ENCODE data around the gene AK8.
"Not testable (repeated sequence)": the region's sequence is repeated elsewhere in the genome, so short reads cannot be mapped to it uniquely, and the experiment has no call there.

The AK8 gene

DNA sequence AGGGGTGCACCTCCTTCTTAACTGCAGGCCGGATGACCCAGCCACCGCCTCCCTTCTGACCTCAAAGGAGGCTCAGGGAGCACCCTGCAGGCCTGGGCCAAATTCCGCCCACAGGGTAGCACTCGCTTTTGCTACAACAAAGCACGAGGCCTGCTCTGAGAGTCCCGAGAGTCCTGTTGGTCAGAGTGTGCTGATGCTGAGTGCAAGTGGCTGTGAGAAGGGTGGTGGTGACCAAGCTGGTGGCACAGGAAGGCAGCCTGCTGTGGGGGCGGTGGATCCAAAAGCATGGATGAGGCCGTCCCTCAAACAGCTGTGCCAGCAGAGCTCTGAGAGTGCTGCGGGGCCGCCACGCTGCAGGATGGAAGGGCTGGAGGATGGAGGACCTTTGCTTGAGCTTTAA, 101.8 kb downstream of the AK8 start:
- DNase-seq (ENCODE audit: low read depth in 1 of 2, low spot score in 1 of 2) = no peak
- in situ Hi-C loops (cut with HindIII; ENCODE audit: low pct_unique_long_range_greater_than_20kb, low sequenced_read_pairs) = no loop called here
- TF ChIP-seq JUND (IDR thresholded peaks at IDR 0.05; ENCODE audit: low read depth) = no peak

DNA sequence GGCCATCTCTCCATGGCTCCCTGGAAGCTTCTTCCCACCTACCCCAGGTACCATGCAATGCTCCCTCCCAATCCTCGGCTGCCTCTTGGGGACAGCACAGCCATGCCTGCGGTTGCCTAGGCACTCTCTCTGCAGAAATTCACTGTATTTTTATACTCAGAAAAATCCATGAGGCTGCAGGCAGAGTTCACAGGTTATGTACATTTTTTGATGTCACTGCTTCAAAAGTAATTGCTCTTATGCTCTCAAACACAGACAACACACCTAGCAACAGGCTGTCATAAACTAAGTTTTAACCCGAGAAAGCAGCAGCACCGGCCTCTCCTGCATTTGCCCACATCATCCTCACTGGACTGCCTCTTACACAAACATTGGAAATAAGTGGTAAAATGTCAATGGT, 102.4 kb downstream of the AK8 start:
- DNase-seq (ENCODE audit: low read depth in 1 of 2, low spot score in 1 of 2) = no peak
- in situ Hi-C loops (cut with HindIII; ENCODE audit: low pct_unique_long_range_greater_than_20kb, low sequenced_read_pairs) = no loop called here
- TF ChIP-seq JUND (IDR thresholded peaks at IDR 0.05; ENCODE audit: low read depth) = no peak

DNA sequence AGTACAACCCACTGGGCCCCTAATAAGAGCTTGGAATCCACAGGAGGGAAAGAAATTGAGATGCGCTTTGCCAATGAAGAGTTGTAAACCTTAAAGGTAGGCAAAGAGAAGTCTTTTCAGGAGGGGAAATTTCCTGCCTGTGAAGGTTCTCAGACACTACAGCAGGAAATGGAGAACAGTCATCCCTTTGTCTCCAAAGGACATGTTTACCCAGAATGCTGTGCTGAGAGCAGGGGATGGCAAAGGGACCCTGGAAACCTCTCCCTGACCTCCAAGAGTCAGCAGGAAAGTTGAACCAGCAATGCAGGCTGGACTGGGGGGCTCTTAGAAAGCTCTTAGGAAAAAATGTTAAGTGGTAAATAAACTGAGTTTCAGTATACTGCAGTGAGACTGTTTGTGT, 103.2 kb downstream of the AK8 start:
- DNase-seq (ENCODE audit: low read depth in 1 of 2, low spot score in 1 of 2) = no peak
- in situ Hi-C loops (cut with HindIII; ENCODE audit: low pct_unique_long_range_greater_than_20kb, low sequenced_read_pairs) = no loop called here
- no peak for TF ChIP-seq JUND (IDR thresholded peaks at IDR 0.05; ENCODE audit: low read depth)

DNA sequence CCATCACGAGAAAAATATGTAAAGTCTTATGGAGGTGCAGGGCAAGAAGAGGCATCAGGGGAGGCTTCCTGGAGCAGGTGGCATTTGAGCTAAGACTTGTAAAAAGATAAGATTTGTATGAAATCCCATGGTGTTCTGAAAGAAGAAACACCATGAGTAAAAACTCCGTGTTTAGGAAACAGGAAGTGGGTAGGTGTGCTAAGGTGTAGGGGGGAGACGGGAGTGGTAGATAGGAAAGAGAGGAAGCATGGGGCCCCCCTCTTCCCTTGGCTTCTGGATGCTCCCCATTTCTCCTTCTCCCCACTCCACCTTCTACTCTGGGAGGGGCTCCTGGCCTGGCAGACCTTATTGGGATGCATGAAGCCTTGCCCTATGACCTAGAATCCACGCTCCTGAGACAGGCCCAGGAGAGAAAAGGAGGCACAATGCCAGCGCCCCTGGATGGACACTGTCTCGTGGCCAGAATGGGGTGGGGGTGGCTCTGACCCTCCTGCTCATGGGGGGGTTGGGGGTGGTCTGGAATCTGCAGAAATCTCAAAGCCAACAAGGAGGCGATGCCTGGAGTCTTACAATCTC, 104.2 kb downstream of the AK8 start:
- TF ChIP-seq JUND (IDR thresholded peaks at IDR 0.05; ENCODE audit: low read depth) = no peak
- no peak for DNase-seq (ENCODE audit: low read depth in 1 of 2, low spot score in 1 of 2)
- in situ Hi-C loops (cut with HindIII; ENCODE audit: low pct_unique_long_range_greater_than_20kb, low sequenced_read_pairs) = no loop called here

DNA sequence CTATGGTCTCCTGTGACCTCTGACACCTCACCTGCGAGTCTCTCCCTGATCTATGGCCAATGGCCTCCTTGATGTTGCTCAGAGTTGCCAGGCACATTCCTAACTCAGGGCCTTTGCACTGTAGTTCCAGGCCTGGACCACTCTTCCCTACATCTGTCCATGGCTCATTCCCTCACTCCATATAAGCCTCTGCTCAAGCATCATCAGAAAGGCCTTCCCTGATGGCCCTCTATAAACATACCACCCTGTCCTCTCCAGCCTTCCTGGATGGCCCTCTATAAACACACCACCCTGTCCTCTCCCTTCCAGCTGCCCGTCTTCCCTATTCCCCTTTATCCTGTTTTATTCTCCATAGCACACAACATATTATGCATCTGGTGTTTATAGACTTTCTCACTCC, 105.0 kb downstream of the AK8 start:
- no peak for DNase-seq (ENCODE audit: low read depth in 1 of 2, low spot score in 1 of 2)
- no peak for TF ChIP-seq JUND (IDR thresholded peaks at IDR 0.05; ENCODE audit: low read depth)
- in situ Hi-C loops (cut with HindIII; ENCODE audit: low pct_unique_long_range_greater_than_20kb, low sequenced_read_pairs) = no loop called here

DNA sequence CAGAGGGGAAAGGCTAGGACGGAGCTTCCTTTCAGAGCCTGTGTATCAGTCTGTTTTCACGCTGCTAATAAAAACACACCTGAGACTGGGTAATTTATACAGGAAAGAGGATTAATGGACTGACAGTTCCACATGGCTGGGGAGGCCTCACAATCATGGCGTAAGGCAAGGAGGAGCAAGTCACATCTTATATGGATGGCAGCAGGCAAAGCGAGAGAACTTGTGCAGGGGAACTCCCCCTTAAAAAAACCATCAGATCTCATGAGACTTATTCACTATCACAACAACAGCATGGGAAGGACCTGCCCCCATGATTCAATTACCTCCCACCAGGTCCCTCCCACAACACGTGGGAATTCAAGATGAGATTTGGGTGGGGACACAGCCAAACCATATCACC, 106.3 kb downstream of the AK8 start:
- DNase-seq (ENCODE audit: low read depth in 1 of 2, low spot score in 1 of 2); in situ Hi-C loops (cut with HindIII; ENCODE audit: low pct_unique_long_range_greater_than_20kb, low sequenced_read_pairs): not testable (repeated sequence)

DNA sequence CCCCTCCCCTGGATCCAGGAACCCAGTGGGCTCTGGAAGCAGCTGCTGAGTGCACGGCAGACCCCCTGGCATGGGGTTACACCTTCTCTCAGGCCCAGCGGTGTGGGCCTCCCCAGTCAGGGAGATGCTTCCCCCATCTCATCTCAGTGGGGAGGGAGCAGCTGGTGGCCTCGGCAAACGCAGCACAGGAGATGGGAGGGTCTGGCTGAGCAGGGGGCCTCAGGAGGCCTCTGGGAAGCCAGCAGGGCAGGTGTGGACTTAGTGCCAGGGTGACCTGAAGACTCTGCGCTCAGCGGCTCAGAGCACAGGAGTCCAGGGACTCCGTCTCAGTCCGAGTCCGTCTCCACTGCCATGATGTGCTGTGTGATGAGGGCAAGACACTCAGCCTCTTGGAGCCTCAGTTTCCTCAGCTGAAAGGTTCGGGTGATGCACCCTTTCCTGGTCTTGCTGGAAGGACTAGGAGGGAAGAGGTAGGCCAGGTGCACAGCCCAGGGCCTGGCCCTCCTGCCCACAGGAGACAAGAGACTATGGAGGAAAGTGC, 107.2 kb downstream of the AK8 start:
- DNase-seq (ENCODE audit: low read depth in 1 of 2, low spot score in 1 of 2) = no peak
- in situ Hi-C loops (cut with HindIII; ENCODE audit: low pct_unique_long_range_greater_than_20kb, low sequenced_read_pairs) = no loop called here
- no peak for TF ChIP-seq JUND (IDR thresholded peaks at IDR 0.05; ENCODE audit: low read depth)

DNA sequence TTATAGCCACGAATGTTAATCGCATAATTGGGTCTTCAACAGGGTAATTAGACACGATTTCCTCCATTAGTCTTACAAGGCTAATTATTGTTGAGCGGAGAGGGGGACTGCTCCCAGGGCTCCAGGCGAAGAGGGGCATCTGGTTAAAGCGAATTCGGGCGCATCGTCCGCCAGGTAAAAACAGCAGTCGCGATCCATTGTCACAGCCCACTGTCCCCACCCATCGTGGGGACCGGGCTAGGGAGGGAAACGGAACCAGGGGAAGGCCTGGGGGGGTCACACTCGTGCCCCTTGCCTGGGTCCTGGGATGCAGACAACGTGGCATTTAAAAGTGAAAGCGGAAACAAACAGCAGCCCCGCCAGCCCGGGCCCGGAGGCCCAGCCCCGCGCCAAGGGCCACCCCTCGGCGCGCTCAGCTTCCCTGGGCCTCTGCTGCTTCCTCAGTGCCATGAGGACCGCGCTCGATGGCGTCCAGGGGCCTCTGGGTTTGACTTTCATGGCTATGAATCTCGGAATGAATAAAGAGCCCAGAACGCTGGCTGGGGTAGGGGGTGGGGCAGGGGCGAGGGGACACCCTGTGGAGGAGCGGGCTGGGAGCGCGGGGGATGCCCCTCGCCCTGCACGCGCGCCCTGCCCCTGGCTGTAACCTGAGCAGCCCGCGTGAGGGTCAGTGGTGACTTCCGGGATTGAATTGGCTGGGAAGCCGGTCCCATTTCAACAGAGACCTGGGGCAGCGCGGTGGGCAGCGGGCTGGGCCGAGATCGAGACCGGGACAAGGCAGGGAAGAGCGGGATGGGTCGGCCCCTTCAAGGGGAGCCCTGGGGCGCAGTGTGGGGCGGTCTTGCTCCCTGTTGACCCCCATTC, 107.9 kb downstream of the AK8 start:
- peak; percentile 62 to 65 for DNase-seq (ENCODE audit: low read depth in 1 of 2, low spot score in 1 of 2)
- no peak for TF ChIP-seq JUND (IDR thresholded peaks at IDR 0.05; ENCODE audit: low read depth)
- in situ Hi-C loops (cut with HindIII; ENCODE audit: low pct_unique_long_range_greater_than_20kb, low sequenced_read_pairs) = no loop called here

DNA sequence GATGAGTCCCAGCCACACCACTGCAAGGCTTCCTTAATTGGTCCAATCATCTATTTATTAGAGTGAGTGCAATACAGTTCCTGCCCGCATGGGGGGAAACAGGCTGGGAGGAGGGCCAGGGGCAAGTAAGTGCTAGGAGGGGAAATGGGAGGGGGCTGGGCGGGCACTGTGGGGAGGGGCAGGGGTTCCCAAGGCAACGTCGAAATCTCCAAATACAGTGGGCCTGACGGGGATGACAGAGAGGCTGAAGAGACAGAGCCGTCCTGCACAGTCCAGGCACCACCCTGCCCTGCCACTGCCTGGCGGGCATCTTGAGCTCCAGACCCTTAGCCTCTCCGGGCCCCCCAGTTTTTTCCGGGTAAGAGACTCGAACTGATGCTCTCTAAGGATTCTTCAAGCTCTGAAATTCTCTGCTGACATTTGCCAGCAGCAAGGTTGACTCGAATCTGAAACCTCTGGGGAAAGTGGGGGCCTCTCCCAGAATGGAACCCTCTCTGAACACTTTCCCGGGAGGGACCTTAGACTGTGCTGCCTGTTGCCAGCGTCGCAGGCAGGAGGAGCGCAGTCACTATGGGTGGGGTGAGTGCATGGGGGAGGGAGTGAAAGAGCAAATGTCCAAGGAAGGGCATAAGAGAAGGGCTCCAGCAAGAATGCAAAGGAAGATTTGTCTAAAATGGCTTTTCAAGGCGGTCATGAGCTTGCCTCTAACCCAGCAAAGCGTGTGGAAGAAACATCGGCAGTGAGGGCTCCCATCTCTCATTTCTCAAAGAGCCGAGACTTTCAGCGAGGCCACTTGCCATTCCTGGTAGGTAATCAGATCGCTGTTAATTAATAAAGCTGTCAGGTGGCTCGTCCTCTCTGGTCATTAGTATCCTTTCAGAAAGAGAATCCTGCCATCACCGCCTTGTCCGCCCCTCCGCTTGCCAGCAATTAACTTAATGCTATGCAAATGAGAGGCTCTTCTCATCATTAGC, 108.9 kb downstream of the AK8 start:
- no peak for TF ChIP-seq JUND (IDR thresholded peaks at IDR 0.05; ENCODE audit: low read depth)
- in situ Hi-C loops (cut with HindIII; ENCODE audit: low pct_unique_long_range_greater_than_20kb, low sequenced_read_pairs) = no loop called here
- peak; percentile 59 to 60 for DNase-seq (ENCODE audit: low read depth in 1 of 2, low spot score in 1 of 2)

DNA sequence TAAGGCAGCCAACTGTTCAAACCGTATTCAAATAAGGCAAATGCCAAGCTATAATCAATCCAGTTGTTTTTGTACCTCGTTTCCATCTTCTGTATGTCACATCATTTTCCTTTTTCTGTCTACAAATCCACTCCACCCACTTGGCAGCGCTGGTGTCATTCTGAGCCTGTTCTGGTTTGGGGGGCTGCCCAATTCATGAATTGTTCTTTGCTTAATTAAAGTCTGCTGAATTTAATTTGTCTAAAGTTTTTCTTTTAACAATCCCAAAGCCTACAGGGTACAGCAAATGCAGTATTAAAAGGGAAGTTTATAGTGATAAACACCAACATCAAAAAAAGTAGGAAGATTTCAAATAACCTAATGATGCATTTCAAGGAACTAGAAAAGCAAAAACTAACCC, 114.5 kb downstream of the AK8 start:
- in situ Hi-C loops (cut with HindIII; ENCODE audit: low pct_unique_long_range_greater_than_20kb, low sequenced_read_pairs) = no loop called here
- no peak for DNase-seq (ENCODE audit: low read depth in 1 of 2, low spot score in 1 of 2)

DNA sequence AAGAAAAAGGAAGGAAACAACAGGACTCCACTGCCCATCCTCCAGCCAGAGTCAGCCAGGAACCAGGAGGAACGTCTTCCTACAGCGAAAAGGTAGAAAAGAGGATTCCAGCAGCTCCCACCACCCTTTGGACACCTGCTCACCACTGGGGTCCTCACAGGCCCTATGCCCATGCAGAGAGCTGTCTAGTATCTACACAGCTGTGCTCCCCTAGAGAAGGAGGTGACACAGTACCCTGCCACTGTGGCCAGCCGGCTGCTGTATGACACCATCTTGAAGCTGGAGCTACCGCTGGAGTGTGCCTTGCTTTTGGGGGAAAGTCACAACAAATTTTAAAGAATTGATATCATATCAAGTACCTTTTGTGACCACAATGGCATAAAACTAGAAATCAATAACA, 115.2 kb downstream of the AK8 start:
- no peak for TF ChIP-seq JUND (IDR thresholded peaks at IDR 0.05; ENCODE audit: low read depth)
- in situ Hi-C loops (cut with HindIII; ENCODE audit: low pct_unique_long_range_greater_than_20kb, low sequenced_read_pairs) = no loop called here
- DNase-seq (ENCODE audit: low read depth in 1 of 2, low spot score in 1 of 2) = no peak

More for the DNA sequence above, 114.5 kb downstream of the AK8 start:
- TF ChIP-seq JUND (IDR thresholded peaks at IDR 0.05; ENCODE audit: low read depth) = no peak

DNA sequence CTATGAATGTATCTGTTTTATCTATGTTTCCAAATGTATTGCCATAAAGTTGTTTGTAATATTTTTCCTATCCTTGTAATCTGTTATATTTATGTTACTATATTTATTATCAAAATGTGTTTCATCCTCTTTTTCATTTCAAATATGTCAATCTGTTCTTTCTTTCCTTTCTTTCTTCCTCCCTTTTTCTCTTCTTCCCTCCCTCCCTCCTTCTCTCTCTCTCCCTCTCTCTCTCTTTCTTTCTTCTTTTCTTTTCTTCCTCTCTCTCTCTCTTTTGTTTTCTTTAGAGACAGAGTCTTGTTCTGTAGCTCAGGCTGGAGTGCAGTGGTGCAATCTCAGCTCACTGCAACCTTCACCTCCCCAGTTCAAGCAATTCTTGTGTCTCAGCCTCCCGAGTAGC, 116.5 kb downstream of the AK8 start:
- TF ChIP-seq JUND (IDR thresholded peaks at IDR 0.05; ENCODE audit: low read depth) = no peak
- in situ Hi-C loops (cut with HindIII; ENCODE audit: low pct_unique_long_range_greater_than_20kb, low sequenced_read_pairs) = no loop called here
- no peak for DNase-seq (ENCODE audit: low read depth in 1 of 2, low spot score in 1 of 2)
